BLaER1 (cell line): ENCODE results near the gene SYNE2.

Experiments used
- H3K27ac ChIP-seq: shearing (Covaris generic); formaldehyde crosslinking; 2 replicates; pipeline ENCODE4 v1.8.1; 2022
- H3K27me3 ChIP-seq: shearing (Covaris generic); formaldehyde crosslinking; 2 replicates; pipeline ENCODE4 v1.8.1; 2022
- H3K36me3 ChIP-seq: shearing (Covaris generic); formaldehyde crosslinking; 2 replicates; pipeline ENCODE4 v1.8.1; 2022
- H3K4me1 ChIP-seq: shearing (Covaris generic); formaldehyde crosslinking; 2 replicates; pipeline ENCODE4 v1.8.1; 2022
- H3K4me2 ChIP-seq: shearing (Covaris generic); formaldehyde crosslinking; 2 replicates; pipeline ENCODE4 v1.8.1; 2022
- H3K4me3 ChIP-seq: shearing (Covaris generic); formaldehyde crosslinking; 2 replicates; pipeline ENCODE4 v1.8.1; 2022
- H3K9ac ChIP-seq: shearing (Covaris generic); formaldehyde crosslinking; 2 replicates; pipeline ENCODE4 v1.8.1; 2022
- H3K9me3 ChIP-seq: shearing (Covaris generic); formaldehyde crosslinking; 2 replicates; pipeline ENCODE4 v1.8.1; 2022
- H4K20me1 ChIP-seq: shearing (Covaris generic); formaldehyde crosslinking; 2 replicates; pipeline ENCODE4 v1.8.1; 2022
- Cebpa-rat ChIP-seq: shearing (Covaris generic); IDR thresholded peaks from 2 replicates; pipeline ENCODE4 v1.8.1; 2022

SYNE2 gene

DNA sequence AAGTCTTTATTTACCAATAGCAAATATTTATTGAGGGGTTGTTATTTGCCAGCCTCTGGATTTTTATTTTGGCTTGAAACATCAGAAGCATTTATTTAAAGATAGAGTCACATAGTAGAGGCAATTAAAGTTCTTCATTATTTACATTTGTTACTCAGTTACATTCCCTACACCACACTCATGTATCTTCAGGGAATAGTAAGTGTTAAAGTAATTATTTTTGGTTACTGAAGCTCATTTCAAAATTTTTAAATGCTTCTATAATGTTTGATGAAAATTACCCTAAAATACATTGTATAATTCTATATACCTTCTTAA lies 235.8 kb downstream of the SYNE2 start:
- no peak overlapping the region for H3K4me2 ChIP-seq
- H4K20me1 ChIP-seq, result no peaks in the 10 kb centered on the region
- no peak for TF ChIP-seq Cebpa-rat
- H3K27me3 ChIP-seq, result no peaks in the 10 kb centered on the region
- no peak overlapping the region for H3K27ac ChIP-seq
- no peaks in the 10 kb centered on the region for H3K4me1 ChIP-seq
- H3K36me3 ChIP-seq, result peaks cover 36% of the 10 kb centered on the region; the same call in 1 of the 2 replicates
- H3K9me3 ChIP-seq, result no peaks in the 10 kb centered on the region
- no peak overlapping the region for H3K9ac ChIP-seq
- no peak overlapping the region for H3K4me3 ChIP-seq

DNA sequence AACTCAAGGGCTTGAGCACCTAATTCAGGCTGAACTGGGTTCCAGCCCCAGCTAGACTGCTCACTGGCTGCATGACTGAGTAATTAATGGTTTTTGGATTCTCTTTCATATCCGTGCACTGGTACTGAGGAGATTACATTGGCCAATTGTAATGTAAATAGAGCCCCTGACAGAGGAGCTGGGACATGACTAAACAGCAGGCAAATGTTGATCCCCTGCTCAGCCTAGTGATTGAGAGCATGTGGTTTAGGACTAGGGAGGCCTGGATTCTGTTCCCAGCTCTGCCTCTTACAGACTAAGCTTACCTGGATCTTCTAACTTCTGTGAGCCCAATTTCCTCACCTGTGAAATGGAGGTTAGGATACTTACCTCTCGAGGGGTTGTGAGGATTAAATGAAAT lies 237.1 kb downstream of the SYNE2 start:
- Histone ChIP-seq H3K4me2 (no peak overlapping the region), H3K27me3 (no peaks in the 10 kb centered on the region), H3K36me3 (peaks cover 27% of the 10 kb centered on the region; the same call in 1 of the 2 replicates), H3K9ac (no peak overlapping the region), H3K4me3 (no peak overlapping the region), H3K4me1 (no peaks in the 10 kb centered on the region), H4K20me1 (no peaks in the 10 kb centered on the region), H3K27ac (no peak overlapping the region), H3K9me3 (no peaks in the 10 kb centered on the region)
- TF ChIP-seq Cebpa-rat, result no peak

DNA sequence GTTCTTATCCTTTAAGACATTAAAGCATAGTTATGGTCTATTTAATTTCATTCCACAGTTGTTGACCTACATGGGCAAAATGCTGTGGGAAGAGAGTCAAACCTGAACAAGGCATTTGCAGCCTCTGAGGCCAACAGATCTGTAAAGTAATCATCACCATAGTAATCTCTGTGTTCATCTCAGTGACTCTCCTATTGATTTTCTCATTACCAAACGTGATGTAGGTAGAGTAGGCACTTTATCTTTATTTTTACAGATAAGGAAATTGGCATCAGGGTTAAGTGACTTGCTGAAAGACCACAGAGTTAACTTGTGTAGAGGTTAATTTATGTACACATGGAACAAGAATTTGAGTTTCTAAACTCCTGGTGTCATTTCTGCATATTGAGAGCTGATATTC lies 238.4 kb downstream of the SYNE2 start:
- H3K4me3 ChIP-seq, result no peak overlapping the region

DNA sequence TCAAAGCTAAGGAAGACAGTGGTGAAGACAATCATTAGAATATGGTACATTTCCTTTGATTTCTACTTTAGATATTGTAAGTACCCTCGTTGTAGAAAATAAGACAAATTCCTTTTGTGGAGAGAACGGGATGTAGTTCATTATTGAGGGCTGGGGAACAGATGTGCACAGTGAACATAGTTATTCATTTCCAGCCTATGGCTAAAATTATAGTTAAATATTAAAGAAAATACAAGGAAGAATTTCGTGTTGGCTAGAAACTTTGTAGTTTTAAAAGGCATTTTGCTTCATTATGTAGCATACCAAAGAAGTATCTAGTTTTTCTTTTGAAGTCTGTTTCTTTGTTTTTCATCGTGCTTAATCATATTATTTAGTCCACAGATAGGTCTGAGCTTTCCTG lies 239.5 kb downstream of the SYNE2 start:
- no peaks in the 10 kb centered on the region for H4K20me1 ChIP-seq
- H3K4me2 ChIP-seq, result no peak overlapping the region
- no peaks in the 10 kb centered on the region for H3K9me3 ChIP-seq
- H3K27me3 ChIP-seq, result no peaks in the 10 kb centered on the region
- no peak overlapping the region for H3K4me3 ChIP-seq
- TF ChIP-seq Cebpa-rat, result no peak
- H3K4me1 ChIP-seq, result no peaks in the 10 kb centered on the region
- H3K9ac ChIP-seq, result no peak overlapping the region
- peaks cover 32% of the 10 kb centered on the region for H3K36me3 ChIP-seq
- no peak overlapping the region for H3K27ac ChIP-seq

More for the DNA sequence above, 238.4 kb downstream of the SYNE2 start:
- Histone ChIP-seq H3K4me2 (no peak overlapping the region), H3K27ac (no peak overlapping the region), H3K9ac (no peak overlapping the region), H3K27me3 (no peaks in the 10 kb centered on the region), H3K9me3 (no peaks in the 10 kb centered on the region), H4K20me1 (no peaks in the 10 kb centered on the region), H3K4me1 (no peaks in the 10 kb centered on the region), H3K36me3 (peaks cover 24% of the 10 kb centered on the region; the same call in 1 of the 2 replicates)
- no peak for TF ChIP-seq Cebpa-rat

DNA sequence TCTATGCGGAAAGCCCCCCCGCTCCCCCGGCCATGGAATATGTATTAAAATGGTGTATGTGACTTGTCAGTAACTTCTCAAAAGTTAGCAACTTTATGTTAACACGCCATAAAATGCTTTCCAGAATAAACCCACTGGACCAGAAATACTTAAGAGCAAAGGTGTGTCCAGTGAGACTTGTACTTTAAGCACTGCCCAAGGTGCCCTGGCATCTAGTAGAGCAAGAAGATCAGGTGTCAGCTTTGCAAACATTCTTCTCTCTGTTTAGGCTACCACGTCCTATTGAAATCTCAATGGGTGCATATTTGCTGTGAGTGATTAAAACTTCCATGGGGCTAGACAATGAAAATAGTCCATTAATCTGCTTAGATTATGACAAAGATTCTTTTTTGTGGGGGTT lies 240.1 kb downstream of the SYNE2 start:
- Histone ChIP-seq H3K4me1 (no peaks in the 10 kb centered on the region), H4K20me1 (no peaks in the 10 kb centered on the region), H3K4me3 (no peak overlapping the region), H3K27ac (no peak overlapping the region), H3K27me3 (no peaks in the 10 kb centered on the region), H3K9me3 (no peaks in the 10 kb centered on the region), H3K4me2 (no peak overlapping the region), H3K9ac (no peak overlapping the region), H3K36me3 (peaks cover 34% of the 10 kb centered on the region)
- no peak for TF ChIP-seq Cebpa-rat

DNA sequence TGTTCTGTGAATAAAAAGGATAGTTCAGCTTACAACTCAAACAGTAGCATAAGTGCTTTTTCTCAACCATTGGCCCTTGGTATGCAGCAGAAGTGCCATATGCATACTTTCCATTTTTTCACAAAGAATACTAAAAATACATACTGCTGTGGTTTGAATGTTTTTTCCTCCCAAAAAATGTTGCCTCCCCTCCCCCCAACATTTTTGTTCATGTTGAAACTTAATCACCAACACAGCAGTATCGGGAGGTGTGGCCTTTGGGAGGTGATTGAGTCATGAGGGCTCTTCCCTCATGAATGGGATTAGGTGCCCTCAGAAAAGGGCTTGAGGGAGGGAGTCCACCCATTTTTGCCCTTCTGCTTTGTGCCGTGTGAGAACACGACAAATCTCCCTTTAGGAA lies 242.8 kb downstream of the SYNE2 start:
- H3K9ac ChIP-seq, result no peak overlapping the region
- no peaks in the 10 kb centered on the region for H3K27me3 ChIP-seq
- no peaks in the 10 kb centered on the region for H3K4me1 ChIP-seq
- TF ChIP-seq Cebpa-rat, result no peak
- H3K9me3 ChIP-seq, result no peaks in the 10 kb centered on the region
- no peak overlapping the region for H3K4me3 ChIP-seq
- no peaks in the 10 kb centered on the region for H4K20me1 ChIP-seq
- H3K4me2 ChIP-seq, result no peak overlapping the region
- peaks cover 36% of the 10 kb centered on the region for H3K36me3 ChIP-seq
- no peak overlapping the region for H3K27ac ChIP-seq

DNA sequence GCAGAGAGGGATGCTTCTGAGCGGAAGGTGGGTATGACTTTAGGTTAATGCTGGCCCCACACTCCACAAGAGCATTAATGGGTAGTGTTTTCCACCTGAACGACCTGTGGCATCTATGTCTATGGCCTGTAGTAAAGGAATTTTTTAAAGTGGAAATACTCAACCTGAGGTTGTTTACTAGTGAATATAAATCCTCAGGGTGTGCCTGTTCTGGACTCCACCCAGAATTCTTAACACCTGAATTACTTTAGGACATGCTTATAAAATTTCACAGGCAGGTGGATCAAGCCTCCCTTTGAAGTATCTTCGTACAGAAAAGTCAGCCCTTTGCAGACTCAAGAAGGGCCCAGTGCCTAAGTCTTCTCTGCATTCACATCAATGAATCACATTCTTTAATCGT lies 245.3 kb downstream of the SYNE2 start:
- no peaks in the 10 kb centered on the region for H4K20me1 ChIP-seq
- TF ChIP-seq Cebpa-rat, result no peak
- no peaks in the 10 kb centered on the region for H3K9me3 ChIP-seq
- no peak overlapping the region for H3K4me2 ChIP-seq
- no peak overlapping the region for H3K27ac ChIP-seq
- no peak overlapping the region for H3K4me3 ChIP-seq
- no peaks in the 10 kb centered on the region for H3K27me3 ChIP-seq
- H3K9ac ChIP-seq, result no peak overlapping the region
- no peaks in the 10 kb centered on the region for H3K4me1 ChIP-seq
- H3K36me3 ChIP-seq, result peaks cover 50% of the 10 kb centered on the region

DNA sequence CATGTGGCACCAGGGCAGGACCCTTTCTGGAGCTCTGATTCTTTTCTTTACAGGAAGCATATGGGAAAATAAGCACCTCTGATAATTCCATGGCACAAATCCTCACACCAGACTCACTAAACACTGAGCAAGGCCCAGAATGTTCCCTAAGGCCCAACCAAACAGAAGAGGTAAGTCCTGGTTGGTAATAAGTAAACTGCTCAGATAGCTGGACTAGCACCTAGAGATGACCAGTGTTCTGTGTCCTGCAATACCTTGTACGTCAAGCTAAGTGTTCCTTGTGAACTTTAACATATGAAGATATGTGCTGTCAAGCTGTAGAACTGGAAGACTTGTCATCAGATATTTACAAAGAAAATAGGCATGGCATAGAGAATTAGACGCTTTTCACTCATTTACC lies 254.6 kb downstream of the SYNE2 start:
- Histone ChIP-seq H3K9ac (no peak overlapping the region), H3K4me2 (no peak overlapping the region), H3K9me3 (no peaks in the 10 kb centered on the region), H4K20me1 (no peaks in the 10 kb centered on the region), H3K36me3 (peaks cover 33% of the 10 kb centered on the region), H3K4me1 (no peaks in the 10 kb centered on the region), H3K27me3 (no peaks in the 10 kb centered on the region), H3K27ac (no peak overlapping the region), H3K4me3 (no peak overlapping the region)
- no peak for TF ChIP-seq Cebpa-rat

DNA sequence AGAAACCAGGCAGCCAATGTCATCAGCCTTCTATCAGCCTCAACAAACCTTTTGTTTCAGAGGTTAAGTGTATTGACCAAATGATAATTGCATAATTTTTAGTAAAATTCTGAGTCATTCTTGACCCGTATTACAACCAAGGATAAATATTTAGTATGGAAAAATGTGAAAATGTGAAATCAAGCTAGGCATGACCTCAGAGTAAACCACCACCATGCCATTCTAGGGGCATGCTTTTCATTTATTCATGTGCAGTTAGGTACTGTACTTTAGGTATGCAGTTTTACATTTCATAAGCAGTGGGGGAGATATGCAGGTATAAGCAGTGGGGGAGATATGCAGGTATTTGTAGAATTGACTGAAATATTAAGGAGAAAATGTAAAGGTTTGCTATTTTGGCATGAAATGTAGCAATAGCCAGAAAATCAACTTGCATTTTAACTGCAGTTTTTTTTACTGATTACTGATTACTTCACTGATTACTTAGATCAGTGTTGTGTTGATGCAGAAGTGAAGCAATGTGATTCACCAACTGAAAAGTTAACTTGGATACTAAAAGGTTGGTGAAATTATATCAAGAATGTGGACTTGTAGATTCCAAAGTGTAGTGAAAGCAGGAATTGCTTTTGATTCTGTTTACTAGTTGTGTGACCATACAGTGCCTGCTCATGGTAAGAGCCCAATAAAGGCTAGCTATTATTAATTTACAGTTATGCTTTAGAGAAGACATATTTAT lies 257.2 kb downstream of the SYNE2 start:
- no peaks in the 10 kb centered on the region for H3K27me3 ChIP-seq
- H3K27ac ChIP-seq, result no peak overlapping the region
- H3K4me3 ChIP-seq, result no peak overlapping the region
- no peak overlapping the region for H3K4me2 ChIP-seq
- no peaks in the 10 kb centered on the region for H3K9me3 ChIP-seq
- H3K9ac ChIP-seq, result no peak overlapping the region
- H3K4me1 ChIP-seq, result no peaks in the 10 kb centered on the region
- no peak for TF ChIP-seq Cebpa-rat
- no peaks in the 10 kb centered on the region for H4K20me1 ChIP-seq
- H3K36me3 ChIP-seq, result peaks cover 40% of the 10 kb centered on the region

DNA sequence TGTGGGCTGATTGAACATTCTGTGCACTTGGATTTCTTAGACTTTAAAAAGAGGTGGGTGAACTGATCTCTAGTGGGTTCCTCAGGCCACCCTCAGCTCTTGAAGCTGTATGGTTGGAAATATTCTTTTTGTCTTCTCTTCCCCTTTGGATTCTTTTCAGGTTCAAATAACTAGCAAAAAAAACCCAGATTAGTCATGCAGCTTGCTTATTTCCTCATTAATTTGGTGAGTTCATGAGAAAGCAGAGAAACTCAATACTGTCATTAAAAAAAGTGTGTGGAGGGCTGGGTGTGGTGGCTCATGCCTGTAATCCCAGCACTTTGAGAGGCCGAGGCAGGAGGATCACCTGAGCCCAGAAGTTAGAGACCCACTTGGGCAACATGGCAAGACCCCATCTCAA lies 258.0 kb downstream of the SYNE2 start:
- H3K9ac ChIP-seq, result no peak overlapping the region
- no peak overlapping the region for H3K4me2 ChIP-seq
- H3K4me1 ChIP-seq, result no peaks in the 10 kb centered on the region
- peaks cover 41% of the 10 kb centered on the region for H3K36me3 ChIP-seq
- no peak overlapping the region for H3K27ac ChIP-seq
- no peaks in the 10 kb centered on the region for H3K27me3 ChIP-seq
- H4K20me1 ChIP-seq, result no peaks in the 10 kb centered on the region
- no peaks in the 10 kb centered on the region for H3K9me3 ChIP-seq
- no peak overlapping the region for H3K4me3 ChIP-seq
- TF ChIP-seq Cebpa-rat, result no peak
